ENCODE measurements around the gene TF.

- TF ChIP-seq REST (IDR thresholded peaks at IDR 0.05; ENCODE audit: insufficient replicate concordance, low read depth) = no peak
- no peak for TF ChIP-seq SPI1 (IDR thresholded peaks at IDR 0.05; ENCODE audit: borderline replicate concordance, low read depth)
- TF ChIP-seq POLR2AphosphoS5 (IDR thresholded peaks at IDR 0.05; ENCODE audit: low read depth) = no peak
- no peak for TF ChIP-seq CTCF (IDR thresholded peaks at IDR 0.05; ENCODE audit: insufficient read depth, low read length)
- no peak for TF ChIP-seq GABPA (IDR thresholded peaks at IDR 0.05; ENCODE audit: low read depth)
Measured at GRCh38 chr3:133831966-133832801, 86.0 kb downstream of the TF start.
